NCI-H2081 treated with DMSO at 0.1 percent for 48 hours (cell line): ENCODE measurements around the gene DOCK10.

Source experiments
- DNase-seq: peaks from one replicate; lab custom pipeline; 2025; lab: John Stamatoyannopoulos, UW

The DOCK10 gene

DNA sequence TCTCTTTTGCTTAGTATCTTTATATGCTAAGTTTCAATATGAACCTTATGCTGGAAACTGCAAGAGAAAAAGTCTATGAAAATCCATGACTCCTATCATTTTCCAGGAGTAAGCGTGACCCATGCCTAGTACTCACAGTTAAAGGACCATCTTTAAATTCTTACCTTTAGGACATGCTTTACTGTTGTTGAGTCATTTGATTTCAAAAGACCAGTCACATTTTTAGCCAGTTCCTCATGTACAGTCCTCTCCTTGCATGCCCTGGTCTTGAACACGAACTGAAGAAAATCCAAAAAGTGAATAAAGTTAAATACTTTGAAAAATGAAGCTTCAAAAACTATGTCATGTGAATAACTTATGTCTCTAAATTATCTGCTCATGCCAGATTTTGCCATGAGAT is 208.3 kb downstream of the DOCK10 start:
- DNase-seq = no peak

DNA sequence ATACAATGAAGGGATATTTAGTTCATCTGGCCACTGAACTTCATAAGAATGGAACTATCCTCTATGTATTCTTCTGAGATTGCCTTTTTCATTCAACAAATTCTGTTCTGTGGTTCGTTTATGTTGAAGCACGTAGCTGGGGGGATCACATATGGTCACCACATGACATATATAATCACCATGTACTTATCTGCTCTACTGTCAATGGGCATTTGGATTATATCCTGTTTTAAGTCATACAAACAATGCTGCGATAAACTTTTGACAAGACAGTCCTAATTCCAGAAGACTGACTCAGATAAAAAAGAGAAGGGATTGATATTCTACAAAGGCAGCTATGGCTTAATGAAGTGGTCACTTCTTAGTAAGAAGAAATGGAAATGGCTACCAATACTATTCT is 210.1 kb downstream of the DOCK10 start:
- DNase-seq = no peak

DNA sequence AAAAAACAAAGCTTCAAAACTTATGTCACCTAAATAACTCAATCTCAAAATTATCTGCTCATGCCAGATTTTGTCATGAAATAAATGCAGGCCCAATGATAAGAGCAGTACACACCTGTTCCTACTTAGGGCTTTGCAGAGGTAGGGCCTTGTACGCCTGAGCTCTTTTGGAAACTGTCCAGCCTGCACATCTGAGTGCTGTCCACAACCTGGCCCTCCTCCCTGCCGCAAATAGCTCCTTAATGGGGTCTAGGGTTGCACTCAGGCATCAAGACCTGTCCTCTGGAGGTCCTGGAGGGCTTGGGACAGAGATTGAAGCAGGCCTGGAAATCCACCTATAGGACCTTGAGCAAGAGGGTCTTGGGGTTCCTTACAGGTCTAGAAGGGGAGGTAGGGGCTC is 210.7 kb downstream of the DOCK10 start:
- DNase-seq = no peak

DNA sequence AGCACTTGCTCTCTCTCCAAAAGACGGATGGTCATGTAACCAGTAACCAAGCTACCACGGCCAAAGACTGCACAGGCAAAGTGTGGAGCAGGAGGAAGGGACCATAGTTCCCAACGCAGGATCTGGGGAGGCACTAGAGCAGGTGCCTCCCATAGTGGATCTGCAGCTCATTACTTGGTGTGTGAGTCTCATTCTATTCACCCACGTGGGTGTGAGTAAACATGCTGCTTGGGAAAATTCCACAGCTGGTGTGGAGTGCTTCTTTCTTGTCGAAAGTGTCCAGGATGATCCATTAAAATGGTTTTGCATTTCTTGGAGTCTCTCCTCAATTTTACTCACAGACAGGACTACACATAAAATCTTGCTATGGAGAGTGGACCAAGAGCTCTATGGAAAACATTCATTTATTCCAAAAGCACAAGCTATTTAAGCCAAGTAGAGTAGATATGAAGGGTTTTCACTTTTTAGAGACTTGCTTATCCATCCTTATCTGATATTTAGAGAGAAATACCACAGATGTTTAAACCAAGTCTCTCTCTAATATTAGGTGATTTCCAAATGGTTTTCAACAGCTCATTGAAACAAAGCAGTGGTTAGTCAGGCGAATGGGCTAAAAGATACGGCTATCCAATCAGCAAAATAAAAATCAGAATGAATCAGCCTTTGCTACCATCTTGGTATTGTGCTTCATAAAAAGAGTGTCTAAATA is 221.8 kb downstream of the DOCK10 start:
- DNase-seq = no peak

DNA sequence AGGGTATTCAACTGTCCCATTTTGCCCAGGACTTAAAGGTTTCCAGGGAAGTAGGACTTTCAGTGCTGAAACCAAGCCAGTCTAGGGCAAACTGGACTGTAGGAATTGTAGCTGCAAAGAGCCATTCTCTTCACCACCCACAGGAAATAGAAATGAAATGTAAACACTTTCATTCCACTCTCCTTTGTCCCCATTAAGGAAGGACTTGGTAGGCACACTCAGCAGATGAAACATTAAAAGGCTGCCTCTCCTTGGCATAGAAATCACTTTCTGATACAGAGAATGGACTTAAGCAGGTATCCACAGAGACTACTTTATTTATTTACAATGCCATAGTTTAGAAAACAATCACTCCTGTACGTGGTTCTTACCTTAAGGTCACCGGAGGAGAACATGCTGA is 223.2 kb downstream of the DOCK10 start:
- DNase-seq = no peak

DNA sequence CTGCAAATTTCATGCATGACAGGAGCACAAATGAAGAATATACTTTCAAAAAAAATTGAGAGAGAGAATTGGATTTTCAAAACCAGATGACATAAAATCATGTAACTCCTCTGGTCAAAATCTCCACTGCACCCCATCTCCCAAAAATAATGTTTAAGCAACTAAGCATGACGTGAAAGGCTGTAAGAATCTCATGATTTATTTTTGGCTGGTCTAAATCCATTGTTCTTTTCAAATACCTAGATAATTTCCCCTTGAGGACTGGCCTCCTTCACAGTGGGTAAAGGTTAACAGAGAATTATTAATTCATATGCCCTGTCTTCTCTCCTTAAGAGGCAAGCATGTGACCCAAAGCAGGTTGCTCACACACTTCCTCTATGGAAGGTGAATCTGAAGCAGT is 224.6 kb downstream of the DOCK10 start:
- DNase-seq = no peak

DNA sequence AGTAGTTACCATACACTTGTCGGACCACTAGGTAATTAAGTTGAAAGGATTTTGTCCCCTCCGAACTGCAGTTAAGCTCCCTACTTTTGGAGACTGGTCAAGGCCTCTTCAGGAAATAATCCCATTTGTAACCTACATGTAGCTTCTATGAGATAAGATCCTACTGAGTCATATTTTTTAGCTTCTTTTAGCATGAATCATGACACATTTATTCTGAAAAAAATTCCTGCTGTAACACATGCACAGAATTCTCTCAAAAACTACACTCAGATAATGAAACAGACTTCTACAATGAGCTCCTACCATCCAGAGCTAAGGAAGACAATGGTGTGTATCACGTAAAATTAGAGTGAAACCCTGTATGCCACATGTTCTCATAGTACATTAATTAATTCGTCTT is 225.5 kb downstream of the DOCK10 start:
- DNase-seq = no peak

DNA sequence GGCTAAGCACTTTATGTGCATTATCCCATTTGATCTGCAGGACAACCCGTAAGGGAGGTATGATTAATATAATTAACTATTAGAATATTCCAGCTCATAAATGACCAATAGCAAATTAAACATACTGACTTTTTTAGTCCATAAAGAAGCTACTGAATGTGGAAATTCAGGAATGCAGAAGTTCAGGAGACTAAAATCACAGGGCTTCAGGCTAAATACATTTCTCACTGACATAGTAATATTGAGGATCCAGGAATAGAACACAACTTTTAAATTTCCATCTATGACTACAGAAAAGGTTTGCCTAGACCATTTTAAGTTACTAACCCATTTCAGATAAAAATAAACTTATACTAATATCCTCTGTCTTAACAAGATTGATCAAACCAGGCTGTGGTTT is 228.7 kb downstream of the DOCK10 start:
- no peak for DNase-seq

DNA sequence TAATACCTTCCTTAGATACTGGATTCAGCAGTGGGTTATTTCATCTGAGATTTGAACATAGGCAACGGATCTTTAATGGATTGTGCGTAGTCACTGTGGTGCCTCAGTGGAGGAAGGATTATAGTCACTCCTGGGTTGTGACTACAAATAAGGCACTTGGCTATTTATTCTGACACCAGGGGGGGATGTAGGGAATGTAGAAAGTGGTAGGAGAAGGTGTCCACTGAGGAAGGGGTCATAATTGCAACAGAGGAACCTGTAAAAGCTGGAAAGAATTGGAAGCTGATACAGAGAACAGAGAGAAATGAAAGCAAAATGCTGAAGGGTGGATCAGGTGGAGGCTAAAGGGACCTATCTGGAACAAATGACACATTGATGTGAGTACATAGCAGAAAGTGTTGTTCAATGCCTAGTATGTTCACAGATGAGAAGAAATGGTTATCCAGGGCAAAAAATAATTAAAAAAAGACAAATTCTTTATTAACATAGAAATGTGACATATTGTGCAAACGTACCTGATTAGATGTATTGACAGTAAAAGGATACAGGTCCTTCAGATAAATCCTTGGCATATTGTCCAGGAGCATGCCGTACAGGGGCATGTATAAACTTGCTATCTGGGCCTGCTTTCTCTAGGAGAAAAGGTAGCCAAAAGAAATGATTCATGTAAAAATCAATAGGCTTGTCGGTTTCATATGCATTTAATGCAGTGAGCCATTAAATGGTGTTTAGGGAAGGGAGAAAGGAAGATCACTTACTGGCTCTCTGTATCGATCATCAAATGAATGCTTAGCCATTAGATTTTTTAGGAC is 234.9 kb downstream of the DOCK10 start:
- DNase-seq = no peak

DNA sequence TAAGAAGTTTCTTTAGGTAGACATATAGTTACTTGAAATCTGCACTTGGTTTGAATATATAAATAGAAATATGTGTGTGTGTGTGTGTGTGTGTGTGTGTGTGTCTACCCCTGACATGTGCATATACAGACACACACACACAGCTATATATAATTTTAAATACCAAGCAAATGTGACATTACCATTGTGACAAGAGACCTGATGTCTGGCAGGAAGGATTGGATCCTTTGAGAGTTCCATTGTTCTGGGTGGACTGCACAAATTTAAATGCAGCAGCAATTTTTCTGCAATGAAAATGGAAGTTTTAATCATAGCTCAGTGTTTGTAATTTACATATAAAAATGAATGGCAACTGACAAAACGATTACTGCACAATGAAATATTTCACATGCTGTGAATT is 238.3 kb downstream of the DOCK10 start:
- DNase-seq = no peak

DNA sequence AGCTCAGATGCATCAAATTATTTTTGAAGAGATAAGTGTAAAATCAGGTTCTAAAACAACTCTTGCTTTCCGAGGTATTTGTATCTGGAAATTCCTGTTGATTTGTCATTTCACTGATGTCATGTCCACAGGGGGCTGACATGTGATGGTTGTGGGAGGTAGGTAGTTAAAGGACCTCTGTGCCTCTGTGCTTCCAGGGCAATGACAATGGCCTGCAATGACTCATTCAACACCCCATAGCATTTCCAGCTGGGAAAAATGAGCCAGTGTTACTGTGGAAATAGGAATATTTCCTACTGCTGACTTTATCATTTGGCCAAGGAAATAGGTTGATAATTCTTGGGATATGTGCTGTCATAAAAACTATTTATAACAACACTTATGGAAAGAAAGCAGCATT is 239.9 kb downstream of the DOCK10 start:
- DNase-seq = no peak

DNA sequence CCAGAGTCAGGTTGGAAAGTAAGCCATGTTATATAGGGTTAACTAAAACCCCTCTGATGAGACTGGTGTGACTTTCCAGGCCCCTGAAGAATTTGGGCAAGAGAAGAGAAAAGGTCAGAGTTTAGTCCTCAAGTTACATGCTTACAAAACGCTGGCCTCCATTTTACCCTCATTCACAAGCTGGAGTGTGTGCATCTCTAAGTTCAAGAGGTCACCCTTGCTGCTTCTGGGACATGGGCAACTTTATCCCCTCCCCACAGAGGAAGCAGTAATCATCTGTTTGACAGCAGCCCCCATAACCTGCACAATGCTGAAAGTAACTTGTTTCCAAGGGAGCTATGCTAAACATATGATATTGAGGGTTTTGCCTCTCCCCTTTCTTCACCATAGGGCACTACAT is 240.9 kb downstream of the DOCK10 start:
- DNase-seq = no peak

DNA sequence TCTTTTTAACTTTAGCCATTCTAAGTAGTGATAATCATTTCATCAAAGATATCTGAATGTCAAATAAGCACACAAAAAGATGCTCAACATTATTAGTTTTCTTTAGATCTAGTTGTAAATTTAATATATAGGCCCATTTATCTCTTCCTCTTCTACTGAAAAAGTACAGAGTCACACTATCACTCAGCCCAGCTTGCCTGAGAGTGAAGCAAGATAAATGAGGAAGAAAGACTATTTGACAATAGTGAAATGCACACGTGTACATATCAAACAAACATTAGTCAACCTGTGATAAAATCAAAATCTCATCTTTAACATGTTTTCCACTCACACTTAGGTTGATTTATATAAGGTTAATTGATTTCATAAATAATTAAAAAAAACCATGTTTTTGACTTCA is 242.6 kb downstream of the DOCK10 start:
- no peak for DNase-seq

DNA sequence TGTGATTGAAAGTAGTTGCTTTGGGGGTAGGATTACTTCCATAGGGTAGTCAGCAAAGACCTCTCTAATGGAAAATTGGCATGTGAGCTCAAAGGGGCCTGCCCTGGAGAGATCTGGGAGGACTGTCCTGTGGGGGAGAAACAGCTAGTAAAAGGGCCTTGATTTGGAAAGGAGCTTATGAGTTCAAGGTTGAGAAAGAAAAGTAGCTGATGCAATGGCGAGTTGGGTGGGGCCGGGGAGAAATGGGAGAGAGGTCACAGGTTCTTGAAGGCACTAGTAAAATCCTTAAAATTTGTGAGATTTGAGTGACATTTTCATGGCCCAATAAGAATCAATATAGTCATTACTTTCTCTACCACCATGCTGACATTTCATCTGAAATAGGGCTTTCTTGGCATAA is 244.1 kb downstream of the DOCK10 start:
- no peak for DNase-seq

DNA sequence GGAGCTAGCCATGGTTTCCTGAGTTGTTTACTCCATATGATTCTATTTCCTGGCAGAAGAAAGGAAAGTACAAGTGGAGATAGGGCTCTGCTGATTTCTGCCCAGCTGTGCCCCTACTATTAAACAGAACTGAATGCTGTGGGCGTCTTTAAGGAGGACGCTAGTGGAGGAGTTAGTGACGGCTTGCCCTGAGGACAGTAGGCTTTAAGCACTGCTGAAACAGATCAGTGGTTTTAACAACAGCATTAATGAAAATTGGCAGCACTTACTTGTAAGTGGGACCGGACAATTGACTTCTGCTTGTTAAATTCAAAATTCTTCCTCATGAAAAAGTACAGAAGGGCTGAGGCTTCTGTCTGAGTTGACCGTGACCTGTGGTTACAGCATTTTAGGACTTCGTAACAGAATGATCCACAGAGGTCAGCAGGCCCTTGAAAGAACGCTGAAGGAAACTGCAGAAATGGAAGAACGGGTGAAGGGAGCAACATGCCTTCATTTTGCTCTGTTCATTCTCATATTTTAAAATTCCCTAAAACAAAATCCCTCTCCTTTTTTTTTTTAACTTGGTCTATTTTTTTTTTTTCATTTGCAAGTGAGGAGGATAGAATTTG is 245.5 kb downstream of the DOCK10 start:
- no peak for DNase-seq

DNA sequence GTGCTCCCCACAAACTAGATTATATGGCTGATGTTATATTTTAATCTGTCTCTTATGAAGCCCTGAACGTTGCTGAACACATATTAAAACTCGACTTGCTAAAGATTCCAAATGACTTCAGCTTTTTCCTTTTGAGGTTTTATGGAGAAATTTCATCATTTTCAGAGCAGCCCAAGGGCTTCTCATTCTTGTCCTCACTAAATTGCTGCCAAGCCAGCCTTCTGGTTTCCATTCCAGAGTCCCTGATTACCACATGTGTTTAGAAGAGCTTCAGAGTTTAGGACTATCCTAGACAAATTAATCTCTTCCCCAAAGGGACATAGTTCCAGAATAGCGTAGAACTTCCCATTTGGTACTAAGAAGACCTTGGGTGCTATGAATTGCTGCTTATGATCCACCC is 248.3 kb downstream of the DOCK10 start:
- no peak for DNase-seq

DNA sequence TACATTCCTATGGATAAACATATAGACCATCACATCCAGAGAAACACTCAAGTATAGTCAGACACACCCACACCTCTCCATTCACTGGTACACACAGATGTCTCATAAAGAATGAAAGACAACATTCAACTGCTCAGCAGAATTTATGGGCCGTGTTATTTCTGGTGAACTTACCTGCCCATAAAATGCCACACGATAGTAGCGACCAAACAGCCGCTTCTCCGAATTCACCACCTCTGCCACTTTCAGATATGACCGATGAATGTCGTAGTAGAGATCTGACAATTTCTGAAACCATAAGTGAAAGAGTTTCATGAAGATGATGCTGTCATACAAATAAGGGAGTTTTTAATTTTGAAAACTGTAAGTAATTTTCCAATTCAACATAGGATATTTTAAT is 255.4 kb downstream of the DOCK10 start:
- no peak for DNase-seq

DNA sequence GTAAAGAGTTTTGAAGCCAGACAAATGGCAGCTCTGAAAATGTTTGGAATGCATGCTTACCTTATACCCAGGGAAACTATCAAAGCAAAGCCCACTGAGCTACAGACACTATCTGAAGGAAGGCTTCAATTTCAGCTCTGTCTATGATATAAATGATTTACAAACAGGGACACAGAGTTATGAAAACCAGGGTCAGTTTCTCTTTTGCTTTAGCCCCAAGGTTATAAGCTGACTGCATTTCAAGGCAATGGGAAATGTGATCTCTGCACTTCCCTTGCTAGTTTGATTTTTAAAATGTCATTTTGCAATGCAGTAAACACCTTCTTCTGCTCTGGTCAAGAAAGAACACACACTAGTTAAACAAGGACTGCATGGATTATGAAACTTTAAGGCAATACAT is 260.9 kb downstream of the DOCK10 start:
- DNase-seq = no peak

DNA sequence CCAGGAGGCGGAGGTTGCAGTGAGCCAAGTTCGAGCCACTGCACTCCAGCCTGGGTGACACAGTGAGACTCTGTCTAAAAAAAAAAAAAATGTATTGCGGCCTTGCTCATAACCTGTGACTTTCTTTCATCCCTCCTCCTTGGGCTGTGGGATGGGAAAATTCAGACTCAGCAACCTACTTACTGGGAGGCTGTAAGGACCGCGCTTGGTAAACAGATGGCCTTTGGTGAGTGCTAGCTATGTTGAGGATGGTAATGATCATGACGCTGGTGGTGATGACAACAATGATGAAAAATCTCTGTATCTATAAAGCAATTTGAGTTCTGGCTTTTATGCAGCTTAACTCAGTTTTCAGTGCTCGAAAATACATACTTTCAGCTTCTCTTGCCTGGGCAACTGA is 261.4 kb downstream of the DOCK10 start:
- no peak for DNase-seq

DNA sequence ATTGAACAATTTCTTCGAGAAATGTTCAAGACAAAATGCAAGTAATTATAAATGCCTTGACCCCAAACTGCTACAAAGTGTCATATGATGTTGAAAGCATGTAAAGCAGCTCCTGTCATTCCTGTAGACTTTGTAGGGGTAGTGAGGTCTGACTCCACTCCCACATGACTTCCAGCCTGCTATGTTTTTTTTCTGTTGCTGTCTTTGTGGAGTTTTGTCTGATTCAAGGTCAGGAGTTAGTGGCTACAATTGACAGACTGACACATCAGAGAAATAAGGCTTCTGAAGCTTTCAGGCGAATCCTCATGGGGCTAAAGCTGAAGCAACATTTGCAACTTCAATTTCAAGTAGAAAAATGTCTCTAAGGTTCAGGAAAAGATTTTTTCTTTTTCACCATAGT is 262.2 kb downstream of the DOCK10 start:
- DNase-seq = no peak

DNA sequence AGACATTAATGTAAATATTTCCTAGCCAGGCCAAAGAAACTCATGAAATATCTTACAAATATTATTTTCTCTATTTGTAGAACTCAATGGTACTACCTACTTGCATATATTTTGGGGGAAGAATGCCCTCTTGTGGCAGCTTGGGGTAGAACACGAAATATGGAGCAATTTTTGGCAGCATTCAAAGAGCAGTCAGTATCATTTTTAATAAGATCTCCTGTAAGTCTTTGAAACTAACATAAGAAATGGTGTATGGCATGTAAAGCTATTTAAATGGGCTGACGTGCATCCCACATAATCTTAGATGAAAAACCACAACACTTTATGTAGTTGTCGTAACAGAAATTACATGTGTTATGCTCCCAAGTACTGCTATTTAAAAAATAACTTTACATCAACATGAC is 263.8 kb downstream of the DOCK10 start:
- DNase-seq = no peak

DNA sequence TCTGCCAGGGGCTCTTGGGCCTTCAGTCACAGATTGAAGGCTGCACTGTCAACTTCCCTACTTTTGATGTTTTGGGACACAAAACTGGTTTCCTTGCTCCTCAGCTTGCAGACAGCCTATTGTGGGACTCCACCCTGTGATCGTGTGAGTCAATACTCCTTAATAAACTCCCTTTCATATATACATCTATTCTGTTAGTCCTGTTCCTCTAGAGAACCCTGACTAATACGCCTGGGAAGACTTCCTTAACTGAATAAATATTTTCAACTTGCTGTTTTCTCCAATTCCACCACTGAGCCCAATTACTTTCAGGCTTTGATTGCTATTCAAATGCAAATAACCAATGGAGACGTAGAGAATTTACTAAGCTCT is 264.7 kb downstream of the DOCK10 start:
- no peak for DNase-seq

DNA sequence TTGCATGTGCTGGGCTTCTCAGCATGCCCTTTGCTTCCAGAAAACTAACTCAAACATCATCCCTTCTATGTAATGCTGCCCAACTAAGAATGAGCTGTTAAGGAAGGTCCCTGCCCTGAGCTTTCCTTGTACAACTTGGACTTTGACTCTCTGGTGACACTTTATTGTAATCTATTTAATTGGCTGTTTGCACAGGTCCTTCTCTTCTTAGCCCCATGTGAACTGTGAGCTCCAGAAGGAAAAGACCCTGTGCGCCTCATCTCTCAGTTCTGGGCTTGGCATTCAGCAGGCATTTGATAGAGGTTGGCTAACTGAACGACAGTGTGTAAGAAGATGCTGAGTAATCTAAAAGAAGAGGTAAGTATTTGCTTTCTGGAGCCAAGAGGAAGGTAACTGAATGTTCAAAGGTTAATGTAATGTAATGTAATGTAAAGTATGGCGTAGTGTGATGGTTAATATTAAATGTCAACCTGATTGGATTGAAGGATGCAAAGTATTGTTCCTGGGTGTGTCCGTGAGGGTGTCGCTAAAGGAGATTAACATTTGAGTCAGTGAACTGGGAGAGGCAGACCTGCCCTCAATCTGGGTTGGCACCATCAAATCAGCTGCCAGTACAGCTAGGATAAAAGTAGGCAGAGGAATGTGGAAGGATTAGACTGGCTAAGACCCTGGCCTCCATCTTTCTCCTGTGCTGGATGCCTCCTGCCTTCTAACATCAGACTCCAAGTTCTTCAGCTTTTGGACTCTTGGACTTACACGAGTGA is 265.3 kb downstream of the DOCK10 start:
- DNase-seq = no peak
